Suppressor macrophage (primary cell): Measurements from ENCODE around the gene PBX1.

Experiments used
- DNase-seq, 4 experiments: peaks; one replicate each; pipeline ENCODE4 v3.0.0-alpha.2; 2020 to 2022

The PBX1 gene

GRCh38 chr1:164840936-164841335 lies 282.0 kb downstream of the PBX1 start:
- no peak for DNase-seq

- no peak for DNase-seq
Measured at GRCh38 chr1:164841702-164842465, 282.9 kb downstream of the PBX1 start.

GRCh38 chr1:164842870-164843269 lies 283.9 kb downstream of the PBX1 start:
- DNase-seq = no peak

- DNase-seq = no peak
Measured at GRCh38 chr1:164843743-164844500, 284.9 kb downstream of the PBX1 start.

GRCh38 chr1:164846731-164847691 lies 288.0 kb downstream of the PBX1 start:
- no peak for DNase-seq

- DNase-seq = no peak
Measured at GRCh38 chr1:164853146-164853545, 294.2 kb downstream of the PBX1 start.

- no peak for DNase-seq
Measured at GRCh38 chr1:164855716-164856329, 296.8 kb downstream of the PBX1 start.

- no peak for DNase-seq
Measured at GRCh38 chr1:164856381-164856780, 297.4 kb downstream of the PBX1 start.

GRCh38 chr1:164857439-164857838 lies 298.5 kb downstream of the PBX1 start:
- DNase-seq = no peak

- DNase-seq = no peak
Measured at GRCh38 chr1:164858096-164858632, 299.2 kb downstream of the PBX1 start.

- DNase-seq = no peak
Measured at GRCh38 chr1:164861632-164862031, 302.6 kb downstream of the PBX1 start.

- no peak for DNase-seq
Measured at GRCh38 chr1:164863056-164863455, 304.1 kb downstream of the PBX1 start.

- DNase-seq = no peak
Measured at GRCh38 chr1:164864161-164864560, 305.2 kb downstream of the PBX1 start.

- no peak for DNase-seq
Measured at GRCh38 chr1:164865385-164865784, 306.4 kb downstream of the PBX1 start.

GRCh38 chr1:164867590-164867989 lies 308.6 kb downstream of the PBX1 start:
- DNase-seq = no peak

GRCh38 chr1:164868990-164869389 lies 310.0 kb downstream of the PBX1 start:
- DNase-seq = no peak

GRCh38 chr1:164875518-164875917 lies 316.5 kb downstream of the PBX1 start:
- DNase-seq = no peak

GRCh38 chr1:164876398-164877116 lies 317.6 kb downstream of the PBX1 start:
- no peak for DNase-seq

- no peak for DNase-seq
Measured at GRCh38 chr1:164880199-164880598, 321.2 kb downstream of the PBX1 start.

- DNase-seq = no peak
Measured at GRCh38 chr1:164880644-164881043, 321.7 kb downstream of the PBX1 start.

- no peak for DNase-seq
Measured at GRCh38 chr1:164885311-164885710, 326.3 kb downstream of the PBX1 start.
